GM08714 (cell line): ENCODE data around the gene PMF1.
A peak's percentile ranks its signal among the peaks of the same experiment; 100 is the strongest.

Experiments used
- H3K4me3 ChIP-seq: fragments of 200-500 bp; sonication (Bioruptor generic); 2 replicates; pipeline ENCODE4 v1.5.1; 2014; ENCODE audit warnings: mild to moderate bottlenecking, low read length, inconsistent platforms
- ZNF274 ChIP-seq: IDR thresholded peaks from 2 replicates; pipeline ENCODE4 v1.6.1; 2012; ENCODE audit warnings: mild to moderate bottlenecking, low read depth, low read length

The PMF1 gene

DNA sequence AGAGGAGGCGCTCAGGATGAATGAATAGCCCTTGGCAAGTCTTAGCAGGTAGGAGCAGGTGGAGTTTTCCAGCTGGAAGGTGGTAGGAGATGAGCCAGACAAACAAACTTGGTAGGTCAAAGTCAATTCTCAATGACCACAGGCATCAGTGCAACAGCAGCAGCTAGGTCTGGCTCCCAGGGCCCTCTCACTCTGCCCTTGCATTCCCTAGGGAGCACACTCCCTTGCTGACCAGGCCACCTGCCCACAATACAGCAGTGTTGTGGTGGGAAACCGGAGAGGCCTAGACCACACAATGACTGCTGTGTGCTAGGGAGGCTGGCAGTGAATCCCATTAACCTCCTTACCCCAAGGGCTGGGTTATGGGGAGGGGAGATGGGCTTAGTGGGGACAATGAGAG, 48.1 kb downstream of the PMF1 start:
- no peak for TF ChIP-seq ZNF274
- H3K4me3 ChIP-seq: no peak overlapping the region

DNA sequence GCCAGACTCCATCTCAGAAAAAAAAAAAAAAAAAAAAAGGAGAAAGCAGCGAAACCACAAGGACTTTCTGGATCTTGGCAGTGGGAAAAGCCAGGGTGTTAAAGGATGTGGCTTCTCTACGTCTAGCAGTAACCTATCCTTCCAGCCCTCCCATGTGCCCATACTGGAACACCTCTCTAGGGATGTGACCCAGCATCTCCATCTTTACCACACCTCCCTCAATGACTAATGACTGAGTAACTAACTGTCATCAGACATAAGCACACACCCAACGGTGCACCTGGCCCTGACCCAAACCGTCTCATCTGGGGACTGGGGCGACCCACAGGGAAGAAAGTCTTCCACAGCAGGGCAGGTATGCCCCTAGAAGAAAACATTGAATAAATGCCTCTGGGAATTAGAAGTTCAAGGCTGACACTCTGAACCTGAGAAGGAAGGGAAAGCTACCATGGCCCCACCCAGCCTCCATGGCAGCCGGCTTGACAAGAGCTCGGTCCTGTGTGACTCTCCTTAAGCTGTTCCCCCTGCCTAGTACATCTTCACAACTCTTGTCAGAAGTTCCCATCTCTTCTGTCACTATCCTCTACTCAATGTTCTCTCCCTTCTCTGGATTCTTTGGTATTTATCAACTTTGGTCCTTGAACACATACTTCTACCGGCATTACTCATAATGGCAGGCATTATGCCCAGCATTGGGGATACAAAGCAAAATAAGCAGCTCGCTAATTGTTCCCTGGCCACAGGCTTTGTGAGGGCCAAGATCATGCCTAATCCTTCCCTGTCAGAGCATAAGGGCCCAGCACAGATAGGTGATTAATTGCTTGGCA, 49.9 kb downstream of the PMF1 start:
- no peak for TF ChIP-seq ZNF274
- H3K4me3 ChIP-seq: no peak overlapping the region

DNA sequence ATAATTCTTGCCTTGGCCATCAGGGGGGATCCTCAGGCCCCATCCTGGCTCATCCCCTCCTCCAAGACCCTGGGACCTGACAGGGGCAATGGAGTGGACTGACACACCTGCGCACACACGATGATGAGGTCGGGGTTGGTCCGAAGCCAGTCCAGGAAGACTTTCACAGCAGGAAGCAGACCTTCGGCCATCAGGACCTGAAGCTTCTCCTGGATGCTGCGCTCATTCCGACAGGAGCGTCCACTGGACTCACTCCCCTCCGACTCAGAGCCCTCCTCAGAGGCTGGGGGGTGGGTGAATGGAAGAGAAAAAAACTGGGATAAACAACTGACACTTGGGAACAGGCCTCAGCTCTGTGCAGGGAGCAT, 50.5 kb downstream of the PMF1 start:
- no peak overlapping the region for H3K4me3 ChIP-seq
- TF ChIP-seq ZNF274: no peak

DNA sequence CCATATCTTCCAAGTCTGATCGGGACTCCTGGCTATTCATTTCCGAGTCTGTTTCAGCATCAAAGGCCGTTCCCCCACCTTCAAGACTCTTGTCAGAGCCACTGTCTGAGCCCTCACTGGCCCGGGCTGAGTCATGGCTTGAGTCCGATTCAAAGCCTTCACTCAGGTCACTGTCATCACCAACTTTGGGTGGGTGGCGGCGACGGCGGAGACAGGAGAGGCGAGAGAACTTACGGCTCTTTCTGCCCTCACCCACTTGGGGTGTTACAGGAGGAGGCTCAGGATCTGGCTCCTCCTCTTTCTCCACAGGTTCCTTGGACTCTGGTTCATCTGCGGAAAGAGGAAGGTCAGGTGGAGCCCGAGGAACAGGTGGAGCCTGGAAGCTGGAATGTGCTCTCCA, 53.2 kb downstream of the PMF1 start:
- TF ChIP-seq ZNF274: no peak
- no peak overlapping the region for H3K4me3 ChIP-seq

DNA sequence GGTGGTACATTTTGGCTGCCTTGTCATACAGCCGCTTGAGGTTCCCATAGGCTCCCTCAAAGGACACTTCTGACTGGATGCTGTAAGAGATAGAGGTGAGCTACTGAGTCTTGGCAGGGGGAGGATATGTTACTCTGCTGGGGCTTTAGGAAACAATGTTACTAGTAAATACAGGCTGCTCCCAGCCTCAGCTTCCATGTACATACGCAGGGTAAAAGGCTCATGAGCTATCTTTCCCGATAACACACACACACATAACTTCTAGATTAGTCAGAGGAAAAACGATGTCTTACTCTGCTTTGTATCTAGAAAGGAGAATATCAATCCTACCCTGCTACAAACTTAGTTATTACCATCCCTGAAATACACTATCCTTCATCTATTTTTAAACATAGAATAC, 55.5 kb downstream of the PMF1 start:
- no peak overlapping the region for H3K4me3 ChIP-seq
- no peak for TF ChIP-seq ZNF274

DNA sequence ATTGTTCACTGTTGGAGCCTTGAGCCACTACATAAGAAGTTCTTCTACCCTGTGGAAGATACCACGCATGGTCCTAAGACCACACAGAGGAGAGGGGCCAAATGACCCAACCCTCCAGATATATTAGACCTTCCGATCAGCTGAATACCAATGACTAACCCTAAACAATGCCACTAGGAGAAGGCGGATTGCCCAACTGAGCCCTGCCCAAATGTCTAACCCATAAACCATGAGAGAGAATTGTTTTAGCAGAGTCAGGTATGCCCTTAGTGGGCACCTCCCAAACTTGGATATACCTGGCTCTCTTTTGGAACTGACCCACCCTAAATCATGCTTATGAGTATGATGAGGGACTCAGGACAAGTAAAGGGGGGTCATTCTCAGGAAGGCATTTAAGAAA, 57.5 kb downstream of the PMF1 start:
- H3K4me3 ChIP-seq: no peak overlapping the region
- TF ChIP-seq ZNF274: no peak

DNA sequence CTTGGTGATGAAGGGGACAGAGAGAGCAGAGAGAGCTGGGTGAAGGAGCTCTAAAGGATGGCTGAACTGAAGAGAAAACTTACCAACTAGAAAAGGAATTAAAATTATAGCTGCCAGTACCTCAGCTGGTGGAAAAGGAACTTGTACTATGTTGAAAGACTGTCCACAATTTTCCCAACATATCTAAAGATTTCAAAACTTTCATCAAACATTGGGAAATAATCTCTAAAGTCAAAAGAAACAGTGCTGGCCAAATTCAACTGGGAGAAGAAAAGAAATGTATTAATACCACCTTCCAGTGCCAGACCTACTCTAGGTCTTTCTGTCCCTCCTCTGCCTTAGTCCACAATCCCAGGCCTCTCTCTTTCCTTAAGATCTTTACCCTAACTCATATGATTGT, 63.7 kb downstream of the PMF1 start:
- H3K4me3 ChIP-seq: no peak overlapping the region
- no peak for TF ChIP-seq ZNF274

DNA sequence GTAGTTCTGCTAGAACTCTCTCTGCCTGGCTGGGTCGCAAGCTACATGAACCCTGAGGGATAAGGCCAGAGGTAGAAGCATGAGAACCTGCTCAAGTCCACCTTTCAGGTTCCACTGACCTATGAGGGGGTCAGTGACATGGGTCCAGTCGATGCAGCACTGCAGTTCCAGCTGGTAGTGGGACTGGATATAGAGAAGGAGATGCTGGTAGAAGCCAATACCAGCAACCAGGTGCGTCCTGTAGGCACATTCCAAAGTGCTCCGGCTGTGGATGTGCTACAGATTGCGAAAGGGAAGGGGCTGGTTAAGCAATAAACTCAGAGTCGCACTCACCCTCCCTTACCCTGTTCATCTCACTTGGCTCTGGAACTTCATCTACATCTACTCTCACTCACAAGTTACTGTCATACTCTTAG, 64.2 kb downstream of the PMF1 start:
- no peak for TF ChIP-seq ZNF274

DNA sequence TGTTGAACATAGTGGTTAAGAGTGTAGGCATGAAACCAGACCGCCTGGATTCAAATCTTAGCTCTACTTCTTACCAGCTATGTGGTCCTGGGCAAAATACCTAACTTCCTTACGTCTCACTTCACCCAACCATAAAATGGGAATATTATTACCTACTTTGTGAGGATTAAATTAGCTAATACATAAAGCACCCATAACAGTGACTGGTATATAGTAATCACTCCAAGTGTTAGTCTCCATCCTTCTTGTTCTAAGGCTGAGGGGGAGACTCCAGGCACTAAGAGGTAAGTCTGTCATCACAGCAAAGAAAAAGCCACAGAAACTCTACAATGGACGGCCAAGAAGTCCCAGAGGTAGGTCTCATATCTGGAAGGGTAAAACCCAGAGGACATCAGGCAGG, 67.0 kb downstream of the PMF1 start:
- no peak for TF ChIP-seq ZNF274

More for the DNA sequence above, 64.2 kb downstream of the PMF1 start:
- H3K4me3 ChIP-seq: no peak overlapping the region

DNA sequence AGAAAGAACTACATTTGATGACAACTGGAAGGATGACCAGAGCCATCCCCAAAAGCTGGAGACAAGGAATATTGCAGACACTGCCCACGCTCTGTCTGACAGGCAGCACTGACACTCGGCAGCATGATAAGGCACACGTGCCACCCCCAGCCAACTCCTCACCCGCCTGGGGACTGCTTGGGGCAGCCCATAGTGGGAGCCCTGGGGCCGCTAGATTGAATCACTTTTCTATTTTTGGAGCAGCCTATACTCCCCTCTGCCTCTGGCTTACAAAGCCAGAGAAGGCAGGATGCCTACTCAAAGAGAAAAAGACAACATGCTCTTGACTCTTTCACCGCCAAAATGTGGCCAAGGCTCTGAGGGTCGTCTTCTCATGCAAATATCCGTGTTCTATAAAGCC, 68.5 kb downstream of the PMF1 start:
- TF ChIP-seq ZNF274: no peak
- H3K4me3 ChIP-seq: peak overlapping the region; percentile 86

More for the DNA sequence above, 67.0 kb downstream of the PMF1 start:
- no peak overlapping the region for H3K4me3 ChIP-seq

DNA sequence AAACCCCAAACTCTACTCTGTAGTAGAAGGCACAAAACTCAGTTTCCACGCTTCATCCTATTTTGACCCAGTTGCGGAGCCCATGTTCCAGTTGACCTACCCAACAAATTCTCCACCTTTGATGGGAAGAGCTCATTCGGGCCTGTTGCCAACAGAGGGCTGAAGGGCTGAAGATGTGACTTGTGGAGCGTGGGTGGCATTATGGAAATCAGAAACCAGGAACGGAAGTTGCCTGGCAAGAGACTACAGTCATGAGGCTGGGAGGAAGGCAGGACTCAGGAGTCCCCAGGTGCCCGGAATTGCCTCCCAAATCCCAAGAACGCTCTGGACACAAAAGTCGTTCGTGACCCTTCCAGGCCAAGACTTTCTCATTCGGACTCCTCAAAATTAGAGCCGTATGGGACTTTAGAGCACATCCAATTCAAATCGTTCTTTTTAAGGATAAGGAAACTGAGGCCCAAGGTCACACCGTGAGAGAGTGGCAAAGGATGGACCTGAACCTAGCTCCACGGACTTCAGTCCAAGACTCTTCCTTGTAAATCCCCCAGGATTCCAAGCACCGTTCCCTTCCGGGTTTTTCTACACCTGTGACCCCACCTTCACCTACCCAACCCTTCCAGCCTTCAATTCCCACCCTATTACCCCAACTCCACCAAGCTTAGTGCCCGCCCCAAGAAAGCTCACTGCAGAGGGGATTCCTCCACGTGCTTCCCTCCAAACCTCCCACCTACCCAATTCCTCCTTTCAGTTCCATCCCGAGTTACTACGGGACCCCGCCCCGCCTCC, 69.1 kb downstream of the PMF1 start:
- TF ChIP-seq ZNF274: no peak

DNA sequence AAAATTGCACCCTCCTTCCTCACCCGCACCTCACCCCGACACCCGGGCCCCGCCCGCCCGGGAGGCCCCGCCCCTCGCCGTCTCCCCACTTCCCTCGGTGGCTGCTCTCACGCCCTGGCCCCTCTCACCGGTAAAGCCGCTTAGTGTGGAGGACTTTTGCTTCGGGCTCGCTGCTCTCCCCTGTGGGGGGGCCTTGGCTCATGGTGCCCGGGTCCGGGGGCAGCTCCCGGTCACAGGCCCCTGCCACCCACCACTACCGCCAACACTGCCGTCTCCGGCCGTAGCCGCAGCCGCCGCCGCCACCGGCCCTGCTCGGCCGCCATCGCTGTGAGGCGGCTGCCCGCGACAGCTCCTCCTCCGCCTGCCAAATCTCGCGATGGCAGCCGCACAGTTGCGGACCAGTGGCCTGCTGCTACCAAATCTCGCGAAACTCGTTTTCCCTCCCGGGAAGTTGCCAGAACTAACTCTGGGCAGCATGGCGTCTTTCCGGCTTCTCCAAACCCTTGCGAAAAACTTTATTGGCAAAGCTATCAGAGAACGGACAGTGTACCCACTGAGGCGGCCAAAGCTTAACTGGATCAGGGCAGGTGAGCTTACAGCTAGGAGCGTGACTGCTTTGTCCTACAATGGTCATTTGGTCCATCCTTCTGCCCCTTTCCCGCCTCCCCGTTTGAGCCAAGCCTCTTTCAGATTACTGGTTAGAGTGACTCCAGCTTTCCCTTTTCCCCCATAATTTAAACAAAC, 69.8 kb downstream of the PMF1 start, which contains the start of gene SMG5:
SMG5 (minus strand) TSS at position 347 of the 744 bp plus-strand sequence; CDS start at position 202, 145 bp downstream.
- no peak for TF ChIP-seq ZNF274
- peak within 1 kb of the TSS; percentile 86 for H3K4me3 ChIP-seq

More for the DNA sequence above, 69.1 kb downstream of the PMF1 start:
- H3K4me3 ChIP-seq: peak overlapping the region; percentile 86

DNA sequence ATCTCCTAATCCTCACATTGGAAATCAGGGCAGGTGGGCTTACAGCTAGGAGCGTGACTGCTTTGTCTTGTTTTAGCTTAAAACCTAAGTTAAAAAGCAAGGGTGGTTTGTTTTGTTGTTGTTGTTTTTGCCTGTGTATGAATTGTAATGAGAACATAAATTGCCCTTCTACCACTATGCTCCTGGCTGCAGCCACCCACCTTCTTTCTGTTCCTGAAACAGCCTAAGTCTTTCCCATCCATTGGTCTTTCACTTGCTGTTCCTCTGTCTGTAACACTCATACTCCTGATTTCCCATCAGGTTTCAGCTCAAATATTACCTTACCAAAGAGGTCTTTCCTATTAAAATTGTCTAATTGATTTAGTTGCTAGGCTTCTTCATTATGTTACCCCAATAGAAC, 70.7 kb downstream of the PMF1 start:
- TF ChIP-seq ZNF274: no peak
- H3K4me3 ChIP-seq: peak overlapping the region; percentile 86

DNA sequence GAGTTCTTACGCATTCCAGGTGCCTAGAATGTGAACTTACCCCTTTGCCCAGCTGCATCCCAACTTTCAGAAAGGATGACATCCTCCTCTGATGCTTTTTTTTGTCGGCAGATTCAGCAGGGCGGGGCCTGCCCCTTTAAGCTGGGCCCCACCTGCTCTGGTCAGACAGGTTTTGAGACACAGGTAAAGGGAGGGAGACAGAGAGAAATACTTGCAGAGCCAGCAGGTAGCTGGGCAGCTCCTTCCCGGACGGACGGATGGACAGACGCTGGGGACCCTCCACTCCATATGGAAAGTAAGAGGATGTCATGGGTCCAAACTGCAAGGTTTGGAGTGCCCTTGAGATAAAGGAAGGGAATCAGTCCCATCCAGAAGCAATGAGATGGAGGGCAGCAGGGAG, 71.3 kb downstream of the PMF1 start, which contains the start of gene TMEM79:
TMEM79 (plus strand) TSS at position 214 of the 400 bp plus-strand sequence. CDS start 902 bp downstream, outside the sequence.
- TF ChIP-seq ZNF274: no peak
- H3K4me3 ChIP-seq: peak within 1 kb of the TSS; percentile 86
